ENCODE data around the gene GRIP2. TPM values are rescaled to one million over a fixed set of nuclear protein-coding genes. Genes with fewer than 3 reads are reported as not detected.

GRIP2 gene
- total RNA-seq, 1 donor: 1.7 TPM

GRCh38 chr3:14503033-14503705, 37.0 kb downstream of the GRIP2 start:
- TF ChIP-seq, protein P1, sequence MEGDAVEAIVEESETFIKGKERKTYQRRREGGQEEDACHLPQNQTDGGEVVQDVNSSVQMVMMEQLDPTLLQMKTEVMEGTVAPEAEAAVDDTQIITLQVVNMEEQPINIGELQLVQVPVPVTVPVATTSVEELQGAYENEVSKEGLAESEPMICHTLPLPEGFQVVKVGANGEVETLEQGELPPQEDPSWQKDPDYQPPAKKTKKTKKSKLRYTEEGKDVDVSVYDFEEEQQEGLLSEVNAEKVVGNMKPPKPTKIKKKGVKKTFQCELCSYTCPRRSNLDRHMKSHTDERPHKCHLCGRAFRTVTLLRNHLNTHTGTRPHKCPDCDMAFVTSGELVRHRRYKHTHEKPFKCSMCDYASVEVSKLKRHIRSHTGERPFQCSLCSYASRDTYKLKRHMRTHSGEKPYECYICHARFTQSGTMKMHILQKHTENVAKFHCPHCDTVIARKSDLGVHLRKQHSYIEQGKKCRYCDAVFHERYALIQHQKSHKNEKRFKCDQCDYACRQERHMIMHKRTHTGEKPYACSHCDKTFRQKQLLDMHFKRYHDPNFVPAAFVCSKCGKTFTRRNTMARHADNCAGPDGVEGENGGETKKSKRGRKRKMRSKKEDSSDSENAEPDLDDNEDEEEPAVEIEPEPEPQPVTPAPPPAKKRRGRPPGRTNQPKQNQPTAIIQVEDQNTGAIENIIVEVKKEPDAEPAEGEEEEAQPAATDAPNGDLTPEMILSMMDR (IDR thresholded peaks at IDR 0.05; ENCODE audit: insufficient read depth, low read depth, low read length): no peak

DNA sequence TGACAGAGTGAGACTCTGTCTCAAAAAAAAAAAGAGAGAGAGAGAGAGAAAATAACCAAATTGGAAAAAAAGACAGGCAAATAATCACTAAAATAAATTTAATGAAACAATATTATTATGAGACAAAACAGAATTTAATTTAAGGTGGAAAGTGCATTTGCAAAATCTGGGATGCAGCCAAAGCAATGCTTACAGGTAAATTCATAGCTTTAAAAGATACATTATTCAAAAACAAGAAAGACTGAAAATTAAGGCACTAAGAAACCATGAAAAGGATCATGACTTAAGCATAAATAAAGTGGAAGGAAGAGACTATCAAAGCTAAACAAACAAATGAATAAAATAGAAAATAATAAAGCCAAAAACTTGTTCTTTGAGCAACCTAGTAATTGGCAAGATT, 37.7 kb downstream of the GRIP2 start:
- TF ChIP-seq, protein P1 (IDR thresholded peaks at IDR 0.05; ENCODE audit: insufficient read depth, low read depth, low read length): no peak
- no peak overlapping the region for H3K4me3 ChIP-seq (ENCODE audit: low read depth, low read length)
- DNase-seq (ENCODE audit: low read depth): no peak

More at GRCh38 chr3:14503033-14503705, 37.0 kb downstream of the GRIP2 start:
- no peak overlapping the region for H3K4me3 ChIP-seq (ENCODE audit: low read depth, low read length)
- no peak for DNase-seq (ENCODE audit: low read depth)

- TF ChIP-seq, protein P1 (IDR thresholded peaks at IDR 0.05; ENCODE audit: insufficient read depth, low read depth, low read length): peak; percentile 3
- no peak for DNase-seq (ENCODE audit: low read depth)
- no peak overlapping the region for H3K4me3 ChIP-seq (ENCODE audit: low read depth, low read length)
Observed at GRCh38 chr3:14497321-14497720, 42.8 kb downstream of the GRIP2 start.

DNA sequence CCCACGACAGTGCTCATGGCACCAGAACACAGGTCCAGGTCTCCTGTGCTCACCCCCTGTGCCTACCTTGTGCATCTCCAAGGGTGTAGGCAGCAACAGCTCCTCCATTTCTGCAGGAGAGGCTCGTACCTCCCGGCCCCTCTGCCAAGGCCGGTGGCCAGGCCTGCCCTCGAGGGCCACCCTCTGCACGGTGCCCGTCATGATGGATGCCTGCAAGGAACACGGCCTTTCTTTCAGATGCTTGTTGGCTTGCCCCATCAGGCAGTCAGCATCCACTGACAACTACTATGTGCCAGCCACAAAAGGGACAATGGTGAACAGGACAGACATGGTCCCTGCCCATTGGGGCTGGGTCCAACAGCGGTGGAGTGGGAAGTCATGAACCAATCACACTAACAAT, 43.8 kb downstream of the GRIP2 start:
- DNase-seq (ENCODE audit: low read depth): no peak
- TF ChIP-seq, protein P1 (IDR thresholded peaks at IDR 0.05; ENCODE audit: insufficient read depth, low read depth, low read length): no peak
- H3K4me3 ChIP-seq (ENCODE audit: low read depth, low read length): no peak overlapping the region

DNA sequence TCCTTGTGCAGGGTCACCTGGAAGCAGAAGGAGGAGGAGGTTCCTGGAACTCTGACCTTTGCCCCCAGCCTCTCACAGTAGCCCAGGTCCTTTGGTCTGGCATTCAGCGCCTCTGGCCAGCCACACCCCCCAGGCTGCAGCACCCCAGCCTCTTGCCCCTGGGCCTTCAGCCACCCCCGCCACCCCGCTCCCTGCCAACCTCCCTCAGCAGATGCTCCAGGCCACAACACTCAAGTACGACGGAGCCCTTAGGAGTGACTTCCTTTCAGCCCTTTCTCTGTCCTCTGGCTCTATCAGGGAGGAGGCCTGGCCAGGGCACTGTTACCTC, 45.2 kb downstream of the GRIP2 start:
- no peak overlapping the region for H3K4me3 ChIP-seq (ENCODE audit: low read depth, low read length)
- TF ChIP-seq, protein P1 (IDR thresholded peaks at IDR 0.05; ENCODE audit: insufficient read depth, low read depth, low read length): no peak
- no peak for DNase-seq (ENCODE audit: low read depth)

- DNase-seq (ENCODE audit: low read depth): no peak
- no peak overlapping the region for H3K4me3 ChIP-seq (ENCODE audit: low read depth, low read length)
- TF ChIP-seq, protein P1 (IDR thresholded peaks at IDR 0.05; ENCODE audit: insufficient read depth, low read depth, low read length): no peak
Observed at GRCh38 chr3:14494279-14494972, 45.7 kb downstream of the GRIP2 start.

Measured in fibroblast of villous mesenchyme (primary cell).